Activated CD4-positive, CD25-positive, alpha-beta regulatory T cell (primary cell): ENCODE data around the gene IFNL2.

Experiments used
- DNase-seq, 4 experiments: peaks; one replicate each; lab custom pipeline; 2025; lab: John Stamatoyannopoulos, UW

Gene IFNL2

GRCh38 chr19:39318690-39319089, 50.5 kb downstream of the IFNL2 start:
- no peak for DNase-seq

- DNase-seq = no peak
Observed at GRCh38 chr19:39319098-39319891, 51.1 kb downstream of the IFNL2 start.
